GM12872 (cell line): ENCODE measurements around the gene MFN1.

Experiments used
- CTCF ChIP-seq: IDR thresholded peaks from 3 replicates; pipeline ENCODE4 v1.5.1; 2011; ENCODE audit warnings: low read depth, mild to moderate bottlenecking, low read length, moderate library complexity; ENCODE audit not compliant: insufficient read depth

Gene MFN1

GRCh38 chr3:179347345-179348194, at the start of gene MFN1:
TSS of gene MFN1 (plus strand) at chr3:179347709. CDS start at chr3:179348852, 1,143 bp downstream.
- TF ChIP-seq CTCF, result no peak

- no peak for TF ChIP-seq CTCF
These were observed 49.4 kb upstream of the MFN1 start for GRCh38 chr3:179297971-179298725.

GRCh38 chr3:179299316-179299715, 48.2 kb upstream of the MFN1 start:
- TF ChIP-seq CTCF, result no peak

- TF ChIP-seq CTCF, result no peak
These were observed 47.4 kb upstream of the MFN1 start for GRCh38 chr3:179299999-179300613.

GRCh38 chr3:179301645-179302044, 45.9 kb upstream of the MFN1 start:
- no peak for TF ChIP-seq CTCF

GRCh38 chr3:179302111-179302510, 45.4 kb upstream of the MFN1 start:
- no peak for TF ChIP-seq CTCF

- TF ChIP-seq CTCF, result no peak
These were observed 42.9 kb upstream of the MFN1 start for GRCh38 chr3:179304605-179305004.
